Measurements from ENCODE around the gene MAP2K2.

MAP2K2 gene

DNA sequence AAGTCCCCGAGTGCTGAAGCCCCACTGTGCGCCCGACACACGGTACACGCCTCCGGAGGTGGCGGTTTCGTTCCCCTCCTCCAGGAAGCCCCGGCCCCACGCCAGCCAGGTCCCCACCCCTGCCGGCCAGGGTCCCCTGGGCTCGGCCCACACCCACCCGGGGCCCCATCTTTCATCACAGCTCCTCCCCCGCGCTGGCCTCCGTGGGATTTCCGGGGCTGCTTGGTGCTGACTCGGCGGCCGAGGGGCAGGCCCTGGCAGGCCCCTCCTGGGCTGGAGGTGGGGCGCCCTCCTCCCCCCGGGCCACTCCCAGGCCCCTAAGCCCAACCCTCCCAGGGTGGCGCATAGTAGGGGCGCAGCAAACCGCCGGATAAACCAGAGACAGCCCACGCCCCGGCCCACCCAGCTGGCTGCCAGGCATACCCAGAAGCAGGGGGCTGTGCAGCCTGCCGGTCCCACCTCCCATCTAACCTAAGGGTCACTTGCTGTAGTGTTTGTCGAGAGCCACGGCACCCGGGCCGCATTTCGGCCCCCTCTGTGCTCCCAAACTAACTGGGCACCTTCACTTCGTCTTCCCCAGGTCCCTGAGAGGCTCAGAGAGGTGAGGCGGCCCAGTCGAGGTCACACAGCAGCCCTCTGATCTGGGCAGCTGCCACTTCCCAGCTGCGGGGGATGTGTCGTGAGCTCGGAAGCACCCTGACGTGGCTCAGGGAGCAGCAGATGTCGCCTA, 63.9 kb downstream of the MAP2K2 start:
- no peak for DNase-seq

DNA sequence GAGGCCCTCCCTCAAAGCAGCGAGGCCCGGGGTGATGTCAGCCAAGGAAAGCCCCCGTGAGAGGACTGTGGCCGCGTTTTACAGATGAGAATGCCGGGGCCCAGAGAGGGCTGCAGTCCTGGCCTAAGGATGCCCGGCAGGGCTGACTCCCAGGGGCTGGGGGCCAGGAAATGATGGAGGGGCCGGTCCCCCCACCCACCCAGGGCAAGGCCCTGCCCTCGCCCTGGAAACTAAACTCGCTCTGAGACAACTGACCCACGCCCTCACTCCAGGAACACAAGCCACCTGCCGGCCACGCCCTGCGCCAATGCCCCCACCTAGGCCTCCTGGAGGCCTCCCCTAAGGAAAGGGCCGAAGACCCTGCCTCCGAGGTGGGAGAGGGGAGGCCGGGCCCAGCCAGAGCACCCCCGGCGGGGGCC, 64.5 kb downstream of the MAP2K2 start:
- no peak for DNase-seq

DNA sequence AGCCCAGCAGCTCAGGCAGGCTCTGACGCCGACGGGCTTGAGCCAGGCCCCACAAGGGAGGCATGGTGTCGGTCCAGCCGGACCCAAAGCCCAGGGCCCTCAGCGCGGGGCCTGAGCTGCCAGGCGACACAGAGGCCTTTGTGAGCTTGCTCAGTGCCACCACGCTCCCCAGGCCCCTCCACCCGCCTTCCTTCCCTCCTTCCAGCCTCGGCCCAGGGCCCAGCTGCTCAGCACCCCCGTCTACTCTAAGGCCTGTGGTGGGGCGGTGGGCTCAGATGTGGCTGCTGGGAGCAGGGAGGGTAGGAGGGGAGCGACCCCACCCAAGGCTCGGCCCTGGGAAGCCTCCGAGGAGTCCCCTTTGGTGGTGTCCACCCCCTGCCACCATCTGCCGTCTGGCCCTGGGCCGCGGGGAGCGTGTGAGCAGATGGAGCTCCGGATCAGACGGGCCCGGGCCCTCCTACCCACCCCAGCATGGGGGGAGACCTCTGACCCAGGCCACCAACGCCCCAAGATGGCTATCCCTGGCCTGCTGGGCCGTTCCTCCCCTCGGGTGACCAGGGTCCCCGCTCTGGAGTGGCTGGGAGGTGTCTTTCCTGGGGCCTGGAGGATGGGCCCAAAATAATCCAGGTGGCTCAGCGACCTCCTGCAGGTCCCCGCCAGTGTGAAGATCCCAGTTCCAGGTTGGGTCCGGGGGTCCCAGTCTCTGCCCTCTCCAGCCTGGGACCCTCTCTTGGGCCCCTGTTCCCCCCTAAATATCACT, 65.0 kb downstream of the MAP2K2 start:
- no peak for DNase-seq

DNA sequence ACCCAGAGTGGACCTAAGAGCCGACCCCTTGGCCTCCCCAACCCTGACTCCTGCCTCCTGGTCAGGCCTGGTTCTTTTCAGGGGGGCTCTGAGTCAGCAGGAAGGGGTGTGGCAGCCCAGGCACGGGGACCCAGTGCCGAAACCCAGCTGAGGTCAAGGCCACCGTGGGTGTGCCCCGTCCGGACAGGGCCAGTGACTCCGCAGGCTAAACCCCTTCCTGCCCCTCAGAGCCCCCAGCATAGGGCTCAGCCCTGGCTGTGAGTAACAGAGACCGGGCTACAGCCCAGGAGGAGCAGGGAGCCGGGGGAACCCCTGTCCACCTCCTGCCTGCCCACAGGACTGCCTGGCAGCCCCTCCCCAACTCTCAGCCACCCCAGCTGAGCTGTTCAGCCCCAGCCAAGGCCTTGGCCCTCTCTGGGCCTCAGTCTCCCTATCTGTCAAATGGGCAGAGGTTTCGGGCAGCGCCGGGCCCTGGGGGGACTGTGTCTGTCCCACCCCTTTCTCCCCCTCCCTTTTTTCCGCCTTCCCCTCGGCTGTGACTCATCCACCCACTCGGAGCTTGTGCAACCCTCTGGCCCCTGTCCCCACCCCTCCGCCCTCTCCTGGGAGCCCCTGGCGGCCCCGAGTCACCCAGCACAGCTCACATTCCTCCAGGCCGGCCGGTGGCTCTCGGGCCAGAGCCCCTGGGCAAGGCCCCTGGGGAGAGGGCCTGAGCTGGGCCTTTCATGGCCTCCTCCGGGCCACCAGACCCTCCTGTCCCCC, 65.8 kb downstream of the MAP2K2 start:
- DNase-seq: peak; percentile 93

DNA sequence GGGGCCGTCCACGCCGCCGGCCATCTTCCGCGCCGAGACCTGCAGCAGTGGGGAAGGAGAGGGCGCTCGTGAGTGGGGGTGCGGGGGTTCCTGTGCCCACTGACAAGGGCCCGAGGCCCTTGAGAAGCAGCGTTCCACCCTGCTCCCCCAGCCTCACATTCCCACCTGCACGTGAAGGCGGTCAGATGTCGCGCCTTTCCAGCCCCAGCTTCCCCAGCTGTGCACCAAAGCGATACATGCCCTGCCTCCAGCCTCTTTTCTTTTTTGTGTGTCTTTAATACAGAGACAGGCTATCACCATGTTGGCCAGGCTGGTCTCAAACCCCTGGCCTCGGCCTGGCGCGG, 68.7 kb downstream of the MAP2K2 start:
- DNase-seq: no peak

DNA sequence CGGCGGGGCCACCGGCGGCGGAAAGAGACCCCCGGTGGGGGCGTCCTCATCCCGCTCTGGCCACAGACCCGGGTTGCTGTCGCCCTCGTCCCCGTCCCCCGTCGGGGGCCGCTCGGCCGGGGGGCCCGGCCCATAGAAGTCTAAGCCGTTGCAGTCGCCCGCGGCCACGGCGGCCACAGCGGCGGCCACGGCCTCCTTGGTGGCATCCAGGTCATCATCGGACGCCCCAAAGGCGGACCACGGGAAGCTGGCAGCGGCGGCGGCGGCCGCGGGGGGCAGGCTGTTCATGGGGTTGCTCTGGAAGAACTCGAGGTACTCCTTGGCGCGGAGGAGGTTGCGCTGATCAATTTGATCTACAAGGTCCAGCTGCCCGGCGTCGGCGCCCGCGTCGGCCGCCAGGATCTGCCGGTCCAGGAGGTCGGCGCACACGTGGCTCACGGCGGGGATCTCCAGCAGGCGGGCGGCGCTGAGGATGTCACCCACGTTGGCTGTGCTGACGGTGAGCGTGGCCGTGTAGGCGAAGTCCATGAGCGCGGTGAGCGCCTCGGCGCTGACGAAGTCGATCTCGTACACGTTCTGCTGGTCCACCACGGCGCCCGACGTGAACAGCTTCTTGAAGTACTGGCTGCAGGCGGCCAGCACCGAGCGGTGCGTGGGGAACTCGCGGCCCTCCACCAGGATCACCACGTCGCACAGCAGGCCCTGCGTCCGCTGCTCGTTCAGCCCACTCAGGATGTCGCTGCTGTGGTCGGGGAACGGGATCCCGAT, 69.3 kb downstream of the MAP2K2 start:
- DNase-seq: no peak

DNA sequence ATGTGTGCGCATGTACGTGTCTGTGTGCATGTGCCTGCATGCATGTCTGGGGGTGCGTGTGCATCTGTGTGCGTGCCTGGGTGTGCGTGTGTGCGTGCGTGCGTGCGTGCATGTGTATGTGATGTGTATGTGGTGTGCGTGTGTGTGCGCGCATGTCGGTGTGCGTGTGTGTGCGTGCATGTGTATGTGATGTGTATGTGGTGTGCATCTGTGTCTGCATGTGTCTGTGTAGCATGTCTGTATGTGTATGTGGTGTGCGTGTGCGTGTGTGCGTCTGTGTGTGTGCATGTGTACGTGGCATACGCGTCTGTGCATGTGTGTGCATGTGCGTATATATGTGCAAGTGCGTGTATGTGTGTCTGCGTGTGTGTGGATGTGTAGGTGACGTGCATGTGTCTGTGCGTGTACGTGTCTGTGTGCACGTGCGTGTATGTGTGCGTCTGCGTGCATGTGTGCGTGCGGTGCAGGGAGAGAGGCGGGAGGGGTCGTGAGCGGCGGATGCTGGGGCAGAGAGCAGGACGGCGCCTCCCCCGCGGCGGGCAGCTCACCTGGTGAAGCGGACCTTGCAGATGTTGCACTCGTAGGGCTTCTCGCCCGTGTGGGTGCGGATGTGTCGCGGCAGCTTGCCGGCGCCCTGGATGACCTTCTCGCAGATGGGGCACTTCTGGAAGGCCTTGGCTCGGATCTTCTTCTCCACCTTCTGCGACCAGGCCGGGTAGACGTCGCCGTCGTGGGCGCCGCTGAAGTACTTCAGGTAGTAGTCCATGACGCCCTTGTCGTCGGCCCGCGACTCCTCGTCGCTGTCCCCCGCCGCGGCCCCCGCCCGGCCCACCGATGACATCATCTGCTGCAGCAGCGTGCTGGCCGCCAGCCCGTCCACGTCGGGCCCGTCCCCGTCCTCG, 70.2 kb downstream of the MAP2K2 start:
- no peak for DNase-seq

DNA sequence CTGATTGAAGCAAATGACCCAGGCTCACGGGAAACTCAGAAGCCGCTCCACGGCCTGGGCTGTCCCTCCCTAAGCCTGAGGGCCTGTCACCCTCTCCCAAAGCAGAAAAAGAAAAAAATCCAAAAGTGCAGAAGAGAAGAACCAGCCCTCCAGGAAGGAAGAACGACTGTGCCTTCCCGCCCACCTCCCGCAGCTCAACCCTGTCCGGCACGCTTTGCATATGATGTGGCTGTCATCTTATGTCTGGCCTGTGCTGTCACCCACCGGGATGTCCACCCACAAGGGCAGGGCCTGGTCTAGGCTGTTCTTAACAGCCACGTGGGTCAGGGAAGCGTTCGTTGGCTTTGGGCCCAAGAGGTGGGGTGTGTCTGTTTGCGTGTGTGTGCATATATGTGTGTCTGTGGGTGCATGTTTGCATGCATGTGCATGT, 70.9 kb downstream of the MAP2K2 start:
- DNase-seq: no peak

DNA sequence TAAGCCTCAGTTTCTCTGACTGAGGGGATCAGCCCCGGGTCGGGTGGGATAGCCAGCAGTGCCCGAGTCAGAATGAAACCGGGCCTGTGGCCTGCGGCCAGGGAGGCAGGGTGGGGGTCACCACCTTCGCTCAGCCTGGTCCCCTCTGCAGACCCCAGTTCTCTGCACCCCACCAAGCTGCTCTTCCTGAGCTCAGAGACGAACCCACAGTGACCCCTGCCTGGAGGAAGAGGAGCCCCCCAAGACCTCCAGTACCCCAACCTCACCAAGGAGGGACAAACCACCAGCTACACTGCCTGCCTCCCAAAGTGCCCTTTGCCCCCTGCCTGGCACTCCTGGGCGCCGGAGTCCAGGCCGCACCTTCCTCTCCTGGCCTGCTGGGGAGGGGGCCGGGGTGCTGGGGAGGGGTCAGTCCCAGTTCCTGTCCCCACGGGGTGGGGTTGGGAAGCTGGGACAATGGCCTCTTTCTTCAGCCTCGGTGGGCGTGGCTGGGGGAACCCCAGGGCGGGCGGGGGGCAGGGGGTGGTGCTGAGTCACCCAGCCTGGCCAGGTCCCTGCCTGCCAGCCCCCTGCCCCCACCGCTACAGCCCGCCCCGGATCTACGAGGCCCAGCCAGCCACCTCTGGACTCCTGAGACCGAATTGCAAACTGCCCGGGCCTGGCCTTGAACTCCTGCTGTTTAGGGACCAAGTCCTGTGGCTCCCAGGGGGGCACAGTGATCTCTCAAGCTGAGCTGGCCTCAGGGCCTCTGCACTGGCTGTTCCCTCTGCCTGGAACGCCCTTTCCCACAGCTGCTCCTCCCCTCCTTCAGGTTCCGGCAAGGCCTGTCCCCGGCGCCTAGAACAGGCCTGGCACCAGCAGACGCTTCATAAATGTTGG, 71.6 kb downstream of the MAP2K2 start:
- peak; percentile 74 for DNase-seq

DNA sequence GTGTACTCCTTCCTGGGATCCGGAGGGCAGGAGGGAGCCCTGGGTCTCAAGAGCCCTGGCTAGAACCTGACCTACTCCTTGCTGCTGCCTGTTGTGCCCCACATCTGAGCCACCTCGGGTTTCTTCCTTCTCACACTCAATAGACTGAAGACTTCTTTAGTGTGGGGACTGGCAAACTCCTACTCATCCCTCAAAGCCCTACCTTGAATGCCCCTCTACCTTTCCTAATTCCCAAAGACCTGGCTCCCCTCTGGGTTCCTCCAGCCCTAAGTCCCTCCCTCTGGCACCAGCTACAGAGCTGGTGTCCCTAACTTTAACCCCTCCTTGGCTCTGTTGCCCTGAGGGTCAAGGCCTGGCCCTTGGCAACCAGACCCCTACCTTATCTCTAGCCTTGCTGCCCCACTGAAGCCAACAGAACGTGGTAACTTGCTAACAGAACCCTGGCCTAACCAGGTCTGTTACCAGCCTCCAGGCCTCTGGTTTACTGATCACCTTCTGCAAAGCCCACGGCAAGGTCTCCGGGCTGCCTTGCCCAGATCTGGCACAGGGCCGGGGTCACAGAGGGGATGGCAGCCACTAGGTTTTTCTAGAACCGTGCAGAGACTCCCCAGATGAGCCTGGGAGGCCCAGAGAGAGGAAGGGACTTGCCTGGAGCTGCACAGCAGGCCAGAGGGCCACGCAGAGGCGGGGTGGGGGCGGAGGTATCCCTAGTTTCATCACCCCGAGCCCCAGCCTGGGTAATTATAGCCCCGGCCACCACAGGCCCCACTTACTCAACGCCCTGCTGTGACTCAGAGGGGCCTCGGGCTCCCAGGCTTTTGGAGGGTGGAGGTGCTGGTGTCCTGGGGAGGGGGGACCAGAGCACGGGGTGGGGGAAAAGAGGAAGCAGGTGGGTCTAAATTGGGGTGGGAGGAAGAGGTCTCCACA, 72.5 kb downstream of the MAP2K2 start:
- DNase-seq: no peak

DNA sequence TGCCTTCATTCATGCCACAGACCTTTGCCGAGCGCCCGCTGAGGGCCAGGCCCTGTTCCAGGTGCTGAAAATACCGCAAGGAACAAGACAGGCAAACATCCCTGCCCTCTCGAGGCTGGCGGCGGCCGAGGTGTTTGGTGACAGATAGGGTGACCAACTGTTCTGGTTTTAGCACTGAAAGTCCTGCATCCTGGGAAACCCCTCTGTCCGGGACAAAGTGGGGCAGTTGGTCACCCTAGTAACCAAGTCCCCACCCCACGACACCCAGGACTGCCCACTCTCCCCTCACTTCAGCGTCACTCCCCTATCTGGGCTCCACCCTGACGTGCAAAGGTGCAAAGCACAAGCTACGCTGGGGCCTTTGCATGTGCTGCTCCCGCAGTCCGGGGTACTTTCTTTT, 74.5 kb downstream of the MAP2K2 start:
- DNase-seq: no peak

DNA sequence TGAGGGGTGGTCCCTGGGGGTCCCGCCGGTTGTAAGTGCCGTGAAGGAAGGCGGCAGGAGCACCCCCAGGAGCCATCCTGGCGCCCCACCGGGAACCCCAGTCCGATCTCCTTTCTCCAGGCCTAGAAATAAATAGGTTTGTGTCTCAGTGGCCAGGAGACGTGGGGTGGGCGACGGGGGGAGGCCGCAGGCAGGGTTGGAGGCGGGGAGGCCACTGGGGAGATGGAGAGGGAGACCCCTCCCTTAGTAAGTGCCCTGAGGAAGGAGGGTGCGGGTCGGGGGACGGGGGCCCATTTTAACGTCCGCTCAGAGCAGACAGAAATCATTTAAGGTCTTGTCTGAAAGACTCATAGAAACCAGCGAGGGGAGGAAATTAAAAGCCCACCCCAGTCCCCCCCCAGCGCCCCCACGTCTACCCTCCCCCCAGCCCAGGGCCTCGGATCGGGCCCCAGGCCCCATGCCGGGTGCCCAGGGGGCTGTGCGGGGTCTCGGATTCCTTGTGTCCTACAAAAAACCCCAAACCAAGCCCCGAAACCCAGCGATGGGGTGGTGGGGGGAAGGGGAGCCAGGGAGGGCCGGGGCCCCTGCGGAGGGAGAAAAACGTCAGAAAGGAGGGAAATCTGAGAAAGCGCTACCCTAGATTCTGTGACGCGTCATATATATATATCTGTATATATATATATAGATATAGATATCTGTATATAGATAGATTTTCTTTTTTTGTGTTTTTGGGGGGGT, 76.8 kb downstream of the MAP2K2 start:
- DNase-seq: no peak

DNA sequence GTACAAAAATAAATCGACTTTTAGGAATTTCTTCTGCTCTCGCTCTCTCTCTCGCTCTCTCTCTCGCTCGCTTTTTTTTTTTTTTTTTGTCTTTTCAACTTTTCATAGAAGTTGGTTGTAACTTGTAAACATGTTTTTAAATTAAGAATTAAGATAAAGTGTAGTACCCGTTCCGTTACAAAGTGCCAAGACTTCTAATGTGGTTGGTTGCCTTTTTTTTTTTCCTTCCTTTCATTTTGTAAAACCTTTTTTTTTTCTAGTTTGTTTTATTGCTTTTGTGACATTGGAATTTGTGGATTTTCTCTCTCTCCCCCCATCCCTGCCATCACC, 77.6 kb downstream of the MAP2K2 start:
- no peak for DNase-seq

DNA sequence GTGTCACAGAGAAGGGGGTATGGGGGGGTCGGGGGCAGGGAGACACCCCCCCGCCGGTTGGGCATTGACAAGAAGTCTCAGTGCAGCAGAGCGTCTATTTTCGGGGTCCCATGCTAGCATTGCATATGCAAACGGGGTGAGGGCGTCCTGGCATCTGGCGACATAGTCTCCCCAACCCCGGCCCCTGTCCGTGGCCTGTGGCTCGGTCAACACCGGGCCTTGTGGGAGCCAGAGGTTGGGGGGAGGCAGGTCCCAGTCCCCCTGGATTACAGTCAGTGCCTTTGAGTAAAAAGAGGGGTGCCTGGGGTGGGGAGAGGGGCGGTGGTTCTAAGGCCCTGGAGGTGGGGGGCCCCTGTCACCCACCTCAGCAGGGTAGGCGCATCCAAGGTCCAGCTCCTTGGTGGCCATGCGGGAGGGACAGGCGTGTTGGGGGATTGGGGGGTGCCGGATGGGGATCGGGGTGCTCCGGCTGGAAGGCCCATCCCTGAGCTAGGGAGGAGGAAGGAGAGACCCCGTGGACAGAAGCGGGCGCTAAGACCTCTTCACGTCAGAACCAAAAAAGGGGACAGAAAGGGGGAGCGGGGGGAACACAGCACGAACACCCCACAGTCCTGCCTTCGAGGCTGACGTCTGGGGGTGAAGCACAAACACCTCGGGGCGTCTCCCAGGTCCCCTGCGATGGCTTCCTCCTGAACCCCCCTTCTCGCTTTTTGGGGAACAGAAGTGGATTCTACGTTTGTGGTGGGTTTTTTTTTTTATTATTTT, 78.1 kb downstream of the MAP2K2 start:
- no peak for DNase-seq

DNA sequence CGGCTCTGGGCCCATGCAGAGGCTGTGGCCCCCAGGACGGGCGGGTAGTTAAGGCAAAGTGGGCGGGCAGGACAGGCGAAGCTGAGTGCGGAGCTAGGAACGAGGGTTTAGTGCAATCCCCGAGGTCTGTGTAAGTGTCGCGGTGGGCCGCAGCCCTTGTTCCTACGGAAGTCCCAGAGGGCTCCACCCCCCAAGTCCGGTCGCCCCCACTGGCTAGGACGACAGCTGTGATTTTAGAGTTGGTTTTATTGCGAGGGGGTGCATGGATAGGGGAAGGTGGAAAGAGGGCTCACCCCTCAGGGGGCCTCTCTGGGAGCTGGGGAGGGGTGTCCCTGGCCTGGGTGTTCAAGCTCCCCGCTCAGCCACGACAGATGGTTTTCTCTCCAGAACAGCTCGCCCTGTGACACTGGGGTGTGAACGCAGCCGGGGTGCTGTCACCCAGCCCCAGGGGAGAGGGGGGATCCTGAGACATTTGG, 78.9 kb downstream of the MAP2K2 start:
- DNase-seq: no peak

DNA sequence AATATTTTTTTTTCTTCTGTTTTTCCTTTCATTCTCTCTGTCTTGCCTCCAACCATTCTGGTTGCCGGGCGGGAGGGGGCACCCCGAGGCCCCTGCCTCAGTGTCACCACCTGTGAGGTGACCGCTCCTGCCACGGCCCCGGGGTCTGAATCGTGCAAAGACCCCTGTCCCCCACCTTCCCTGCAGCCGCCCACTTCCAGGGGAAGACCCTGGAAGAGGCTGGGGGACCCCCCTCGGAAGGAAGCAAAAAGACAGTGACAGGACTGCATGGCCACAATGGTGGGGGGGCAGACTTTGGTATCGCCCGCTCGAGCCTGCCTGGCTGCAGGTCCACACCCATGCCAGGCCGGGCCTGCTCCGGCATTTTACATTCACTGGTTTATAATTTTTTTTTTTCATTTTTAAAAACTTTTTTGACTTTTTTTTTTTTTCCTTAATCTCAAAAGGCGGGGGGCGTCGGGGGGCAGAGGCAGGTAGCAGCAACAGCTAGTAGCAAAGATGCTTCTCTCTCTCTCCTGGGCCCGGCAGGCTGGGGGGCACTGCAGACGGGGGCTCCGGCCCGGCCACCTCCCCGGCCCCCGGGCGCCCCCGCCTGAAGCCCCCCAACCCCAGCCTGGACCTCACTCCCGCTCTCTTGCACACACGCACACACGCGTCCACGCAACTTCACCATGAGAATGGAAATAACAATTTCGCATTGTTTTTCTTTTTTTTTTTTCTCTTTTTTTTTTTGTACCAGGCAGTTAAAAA, 79.8 kb downstream of the MAP2K2 start:
- DNase-seq: no peak

DNA sequence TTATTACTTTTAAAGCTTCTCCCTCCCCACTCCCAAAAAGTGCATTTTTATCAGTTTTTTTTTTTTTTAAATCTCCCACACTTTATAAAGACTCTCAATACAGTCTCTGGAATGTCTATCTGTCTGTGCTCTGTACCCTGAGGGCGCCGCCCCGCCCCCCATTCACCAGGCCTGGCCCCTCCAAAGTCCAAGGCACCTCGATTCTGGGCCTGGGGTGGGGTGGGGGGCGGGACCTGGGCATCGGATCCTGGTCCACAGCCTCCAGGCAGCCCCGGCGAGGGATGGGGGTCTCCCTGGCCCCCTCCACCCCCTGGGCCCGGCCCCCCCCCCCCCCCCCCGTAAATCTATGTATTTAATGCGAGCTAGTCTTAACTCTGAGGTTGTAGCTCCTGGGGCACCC, 80.5 kb downstream of the MAP2K2 start:
- no peak for DNase-seq

DNA sequence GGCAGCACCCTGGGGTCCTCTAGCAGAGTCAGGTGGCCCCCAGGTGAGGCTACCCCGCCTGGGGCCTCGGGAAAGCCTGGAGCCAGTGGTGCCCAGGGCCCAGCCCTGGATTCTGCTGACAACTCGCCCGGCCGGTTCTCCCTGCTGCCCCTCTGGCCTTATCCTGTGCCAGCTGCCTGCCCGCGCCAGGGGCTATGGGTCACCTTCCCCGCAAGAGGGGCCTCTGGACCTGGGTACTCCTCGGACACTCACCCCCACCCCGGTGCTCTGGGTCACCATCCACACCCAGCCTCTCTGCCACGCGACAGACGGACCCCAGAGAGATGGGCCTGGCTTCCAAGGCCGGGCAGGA, 81.2 kb downstream of the MAP2K2 start:
- no peak for DNase-seq
